ENCODE data around the gene PKP1. TPM values are rescaled to one million over a fixed set of nuclear protein-coding genes. Genes with fewer than 3 reads are reported as not detected.

Gene PKP1
- total RNA-seq, 1 experiment from 2014 or later = 0.94 TPM

DNA sequence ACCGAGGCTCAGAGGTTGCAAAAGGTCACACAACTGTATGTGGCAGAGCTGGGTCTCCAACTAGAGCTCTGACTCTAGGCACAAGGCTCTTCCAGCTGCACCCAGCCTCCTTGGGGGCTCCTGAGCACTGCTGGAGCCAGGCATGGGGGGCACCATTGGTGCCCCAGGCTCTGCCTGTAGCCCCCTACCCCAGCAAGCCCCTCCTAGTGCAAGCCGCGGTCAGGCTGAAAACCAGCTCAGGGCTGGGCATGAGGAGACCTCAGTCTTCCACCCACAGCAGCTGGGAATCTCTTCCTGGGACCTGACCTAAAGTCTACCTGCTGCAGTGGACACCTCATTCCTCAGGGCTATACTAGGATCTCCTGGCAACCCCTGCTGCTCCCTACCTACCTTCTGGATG is 79.6 kb downstream of the PKP1 start:
- Histone ChIP-seq H3K4me3 (no peak overlapping the region), H3K27ac (no peak overlapping the region), H3K4me1 (replicated peaks; ENCODE audit: insufficient read depth) (no peaks in the 10 kb centered on the region), H3K79me2 (ENCODE audit: low read depth) (no peaks in the 10 kb centered on the region), H2AFZ (no peak overlapping the region), H3K27me3 (ENCODE audit: insufficient read depth, low read depth) (peaks cover 28% of the 10 kb centered on the region), H3K9me3 (ENCODE audit: insufficient read depth, low read depth) (no peaks in the 10 kb centered on the region), H4K20me1 (ENCODE audit: insufficient read depth) (no peaks in the 10 kb centered on the region), H3K4me2 (no peak overlapping the region), H3F3A (ENCODE audit: insufficient read depth, low read depth) (no peaks in the 10 kb centered on the region), H3K36me3 (ENCODE audit: low read depth) (no peaks in the 10 kb centered on the region), H3K9me2 (ENCODE audit: insufficient read depth) (no peaks in the 10 kb centered on the region)
- intact Hi-C loops (cut with micrococcal nuclease; ENCODE audit: unreplicated experiment) = loop anchor here (5.0 kb wide), 1 partner anchor 44 kb away; no protein-coding TSS in a partner anchor
- no peak for DNase-seq
- CTCF ChIA-PET = interaction anchor here (0.6 to 1.0 kb wide), 3 partner anchors 10 to 109 kb away, joined by 3 to 8 read pairs (median 3); no protein-coding TSS in a partner anchor
- TF ChIP-seq, protein P1, sequence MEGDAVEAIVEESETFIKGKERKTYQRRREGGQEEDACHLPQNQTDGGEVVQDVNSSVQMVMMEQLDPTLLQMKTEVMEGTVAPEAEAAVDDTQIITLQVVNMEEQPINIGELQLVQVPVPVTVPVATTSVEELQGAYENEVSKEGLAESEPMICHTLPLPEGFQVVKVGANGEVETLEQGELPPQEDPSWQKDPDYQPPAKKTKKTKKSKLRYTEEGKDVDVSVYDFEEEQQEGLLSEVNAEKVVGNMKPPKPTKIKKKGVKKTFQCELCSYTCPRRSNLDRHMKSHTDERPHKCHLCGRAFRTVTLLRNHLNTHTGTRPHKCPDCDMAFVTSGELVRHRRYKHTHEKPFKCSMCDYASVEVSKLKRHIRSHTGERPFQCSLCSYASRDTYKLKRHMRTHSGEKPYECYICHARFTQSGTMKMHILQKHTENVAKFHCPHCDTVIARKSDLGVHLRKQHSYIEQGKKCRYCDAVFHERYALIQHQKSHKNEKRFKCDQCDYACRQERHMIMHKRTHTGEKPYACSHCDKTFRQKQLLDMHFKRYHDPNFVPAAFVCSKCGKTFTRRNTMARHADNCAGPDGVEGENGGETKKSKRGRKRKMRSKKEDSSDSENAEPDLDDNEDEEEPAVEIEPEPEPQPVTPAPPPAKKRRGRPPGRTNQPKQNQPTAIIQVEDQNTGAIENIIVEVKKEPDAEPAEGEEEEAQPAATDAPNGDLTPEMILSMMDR (conservative IDR thresholded peaks at IDR 0.05) = no peak
- TF ChIP-seq EZH2 (IDR thresholded peaks at IDR 0.05; ENCODE audit: low read depth) = no peak
- POLR2A ChIA-PET (ENCODE audit: unreplicated experiment) = interaction anchor here (0.6 kb wide), 1 partner anchor 15 kb away, joined by 7 read pairs; no protein-coding TSS in a partner anchor
- no TSS peak for BruUV-seq (replicated peaks)

DNA sequence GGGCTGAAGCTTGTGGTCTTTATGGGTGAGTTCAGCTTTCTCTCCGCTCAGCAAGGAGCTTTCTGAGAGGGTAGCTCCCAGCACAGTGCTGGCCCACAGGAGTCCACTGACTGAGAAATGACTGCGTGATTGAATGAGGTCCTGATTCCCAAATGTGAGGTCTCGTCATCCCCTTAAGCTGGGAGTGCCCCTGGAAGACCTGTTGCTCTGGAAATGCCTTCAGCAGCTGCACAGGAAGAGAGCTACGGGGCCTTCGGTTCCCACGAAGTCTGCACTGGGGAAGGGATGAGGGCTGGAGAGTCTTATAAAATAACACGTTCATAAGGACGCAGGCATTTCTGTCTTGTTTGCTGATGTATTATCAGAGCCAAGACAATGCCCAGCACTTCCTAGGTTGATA is 80.2 kb downstream of the PKP1 start:
- TF ChIP-seq EZH2 (IDR thresholded peaks at IDR 0.05; ENCODE audit: low read depth) = no peak
- TF ChIP-seq, protein P1 (conservative IDR thresholded peaks at IDR 0.05) = no peak
- POLR2A ChIA-PET (ENCODE audit: unreplicated experiment) = interaction anchor here (0.7 kb wide), 1 partner anchor 103 kb away, joined by 4 read pairs; no protein-coding TSS in a partner anchor
- intact Hi-C loops (cut with micrococcal nuclease; ENCODE audit: unreplicated experiment) = loop anchor here (5.0 kb wide), 1 partner anchor 44 kb away; no protein-coding TSS in a partner anchor
- H3K9me3 ChIP-seq (ENCODE audit: insufficient read depth, low read depth) = no peaks in the 10 kb centered on the region
- DNase-seq = no peak
- no peaks in the 10 kb centered on the region for H3K79me2 ChIP-seq (ENCODE audit: low read depth)
- no peaks in the 10 kb centered on the region for H3K36me3 ChIP-seq (ENCODE audit: low read depth)
- no peak overlapping the region for H3K27ac ChIP-seq
- H3F3A ChIP-seq (ENCODE audit: insufficient read depth, low read depth) = no peaks in the 10 kb centered on the region
- no peak overlapping the region for H3K4me3 ChIP-seq
- no TSS peak for BruUV-seq (replicated peaks)
- no peaks in the 10 kb centered on the region for H3K4me1 ChIP-seq (replicated peaks; ENCODE audit: insufficient read depth)
- no peak overlapping the region for H3K4me2 ChIP-seq
- no peak overlapping the region for H2AFZ ChIP-seq
- no peaks in the 10 kb centered on the region for H3K9me2 ChIP-seq (ENCODE audit: insufficient read depth)
- H4K20me1 ChIP-seq (ENCODE audit: insufficient read depth) = no peaks in the 10 kb centered on the region
- peaks cover 34% of the 10 kb centered on the region for H3K27me3 ChIP-seq (ENCODE audit: insufficient read depth, low read depth)
- CTCF ChIA-PET = interaction anchor here (0.5 to 0.7 kb wide), 2 partner anchors 9 to 79 kb away, joined by 3 to 13 read pairs; no protein-coding TSS in a partner anchor

GRCh38 chr1:201364808-201365105 is 81.5 kb downstream of the PKP1 start:
- CTCF ChIA-PET = interaction anchor here (1.0 kb wide), 1 partner anchor 16 kb away, joined by 3 read pairs; no protein-coding TSS in a partner anchor
- H3K36me3 ChIP-seq (ENCODE audit: low read depth) = no peaks in the 10 kb centered on the region
- POLR2A ChIA-PET (ENCODE audit: unreplicated experiment) = no interaction called here
- H3K4me3 ChIP-seq = no peak overlapping the region
- H3K9me3 ChIP-seq (ENCODE audit: insufficient read depth, low read depth) = no peaks in the 10 kb centered on the region
- peaks cover 44% of the 10 kb centered on the region for H3K27me3 ChIP-seq (ENCODE audit: insufficient read depth, low read depth)
- intact Hi-C loops (cut with micrococcal nuclease; ENCODE audit: unreplicated experiment) = loop anchor here (5.0 kb wide), 1 partner anchor 43 kb away; no protein-coding TSS in a partner anchor
- no peak overlapping the region for H2AFZ ChIP-seq
- no peaks in the 10 kb centered on the region for H3K4me1 ChIP-seq (replicated peaks; ENCODE audit: insufficient read depth)
- H3F3A ChIP-seq (ENCODE audit: insufficient read depth, low read depth) = no peaks in the 10 kb centered on the region
- no peak overlapping the region for H3K4me2 ChIP-seq
- no peaks in the 10 kb centered on the region for H4K20me1 ChIP-seq (ENCODE audit: insufficient read depth)
- TF ChIP-seq, protein P1 (conservative IDR thresholded peaks at IDR 0.05) = no peak
- TF ChIP-seq EZH2 (IDR thresholded peaks at IDR 0.05; ENCODE audit: low read depth) = no peak
- no peaks in the 10 kb centered on the region for H3K79me2 ChIP-seq (ENCODE audit: low read depth)
- DNase-seq = no peak
- BruUV-seq (replicated peaks) = no TSS peak
- no peaks in the 10 kb centered on the region for H3K9me2 ChIP-seq (ENCODE audit: insufficient read depth)
- no peak overlapping the region for H3K27ac ChIP-seq
